NCI-H1930 (cell line): ENCODE results near the gene MLF1.
"Not testable (repeated sequence)": the region's sequence is repeated elsewhere in the genome, so short reads cannot be mapped to it uniquely, and the experiment has no call there.

ENCODE experiments used
- DNase-seq, 2 experiments: peaks; one replicate each; lab custom pipeline; 2025; lab: John Stamatoyannopoulos, UW

MLF1 gene

GRCh38 chr3:158570999-158571702 lies at the start of gene MLF1:
Gene MLF1 (plus strand): TSS chr3:158571194. CDS start chr3:158571301, 107 bp downstream.
- peak; percentile 92 to 93 for DNase-seq

- no peak for DNase-seq
These were observed 48.5 kb upstream of the MLF1 start for GRCh38 chr3:158522221-158523136.

GRCh38 chr3:158528076-158528674 lies 42.8 kb upstream of the MLF1 start:
- DNase-seq: no peak

GRCh38 chr3:158531334-158531733 lies 39.7 kb upstream of the MLF1 start:
- no peak for DNase-seq

- peak in 1 of 2 experiments; percentile 17 for DNase-seq
These were observed 38.8 kb upstream of the MLF1 start for GRCh38 chr3:158532099-158532734.

GRCh38 chr3:158535918-158536317 lies 35.1 kb upstream of the MLF1 start:
- no peak for DNase-seq

- peak; percentile 16 to 25 for DNase-seq
These were observed 31.5 kb upstream of the MLF1 start for GRCh38 chr3:158539414-158540014.

GRCh38 chr3:158540066-158540465 lies 30.9 kb upstream of the MLF1 start:
- no peak for DNase-seq

GRCh38 chr3:158548691-158549090 lies 22.3 kb upstream of the MLF1 start:
- no peak for DNase-seq

GRCh38 chr3:158549938-158550337 lies 21.1 kb upstream of the MLF1 start:
- DNase-seq: not testable (repeated sequence)

- DNase-seq: no peak
These were observed 18.9 kb upstream of the MLF1 start for GRCh38 chr3:158552124-158552523.

GRCh38 chr3:158559504-158559903 lies 11.5 kb upstream of the MLF1 start:
- no peak for DNase-seq

GRCh38 chr3:158560979-158561378 lies 10.0 kb upstream of the MLF1 start:
- no peak for DNase-seq

GRCh38 chr3:158562674-158563073 lies 8.3 kb upstream of the MLF1 start:
- DNase-seq: no peak

GRCh38 chr3:158563076-158563475 lies 7.9 kb upstream of the MLF1 start:
- DNase-seq: no peak

GRCh38 chr3:158565076-158565475 lies 5.9 kb upstream of the MLF1 start:
- no peak for DNase-seq

GRCh38 chr3:158568784-158569183 lies 2.2 kb upstream of the MLF1 start:
- no peak for DNase-seq

- no peak for DNase-seq
These were observed 1.2 kb upstream of the MLF1 start for GRCh38 chr3:158569794-158570193.

GRCh38 chr3:158571969-158572765 lies 1.2 kb downstream of the MLF1 start:
- no peak for DNase-seq

GRCh38 chr3:158572766-158573060 lies 1.7 kb downstream of the MLF1 start:
- no peak for DNase-seq

GRCh38 chr3:158573714-158574113 lies 2.7 kb downstream of the MLF1 start:
- DNase-seq: no peak
